ENCODE results near the gene FSTL4. TPM values are rescaled to one million over a fixed set of nuclear protein-coding genes. Genes with fewer than 3 reads are reported as not detected.

Gene FSTL4
- total RNA-seq, 2 donors from 2014 or later: 4.5 to 10.1 TPM

GRCh38 chr5:133485468-133485867, 126.9 kb downstream of the FSTL4 start:
- H3K4me3 ChIP-seq: no peak overlapping the region
- H3K27me3 ChIP-seq (replicated peaks; ENCODE audit: insufficient read depth): no peaks in the 10 kb centered on the region
- peaks cover 3% of the 10 kb centered on the region for H3K4me1 ChIP-seq (replicated peaks)
- H3K36me3 ChIP-seq: no peaks in the 10 kb centered on the region
- no peak overlapping the region for H3K27ac ChIP-seq
- intact Hi-C loops (cut with DNase I): no loop called here
- TF ChIP-seq CTCF (IDR thresholded peaks at IDR 0.05): no peak
- no peak for TF ChIP-seq POLR2AphosphoS5 (IDR thresholded peaks at IDR 0.05)
- H3K9me3 ChIP-seq: no peaks in the 10 kb centered on the region
- no peak for DNase-seq (ENCODE audit: low spot score)
- 34% methylated on average over 5 of the region's 5 CpGs for WGBS

- H3K27ac ChIP-seq: no peak overlapping the region
- H3K4me3 ChIP-seq: no peak overlapping the region
- H3K9me3 ChIP-seq: no peaks in the 10 kb centered on the region
- intact Hi-C loops (cut with DNase I): no loop called here
- peak; percentile 49 for DNase-seq (ENCODE audit: low spot score)
- H3K4me1 ChIP-seq (replicated peaks): peaks cover 3% of the 10 kb centered on the region
- H3K36me3 ChIP-seq: no peaks in the 10 kb centered on the region
- TF ChIP-seq CTCF (IDR thresholded peaks at IDR 0.05): no peak
- TF ChIP-seq POLR2AphosphoS5 (IDR thresholded peaks at IDR 0.05): peak; percentile 14
- H3K27me3 ChIP-seq (replicated peaks; ENCODE audit: insufficient read depth): no peaks in the 10 kb centered on the region
- 78% methylated on average over 5 of the region's 5 CpGs for WGBS
Measured at GRCh38 chr5:133483406-133484090, 128.8 kb downstream of the FSTL4 start.

GRCh38 chr5:133482028-133482427, 130.3 kb downstream of the FSTL4 start:
- 87% methylated on average over 3 of the region's 3 CpGs for WGBS
- Histone ChIP-seq H3K27ac (no peak overlapping the region), H3K36me3 (no peaks in the 10 kb centered on the region), H3K27me3 (replicated peaks; ENCODE audit: insufficient read depth) (no peaks in the 10 kb centered on the region), H3K4me1 (replicated peaks) (peaks cover 3% of the 10 kb centered on the region), H3K4me3 (no peak overlapping the region), H3K9me3 (no peaks in the 10 kb centered on the region)
- intact Hi-C loops (cut with DNase I): no loop called here
- no peak for TF ChIP-seq CTCF (IDR thresholded peaks at IDR 0.05)
- TF ChIP-seq POLR2A (IDR thresholded peaks at IDR 0.05): no peak
- TF ChIP-seq POLR2AphosphoS5 (IDR thresholded peaks at IDR 0.05): no peak
- DNase-seq (ENCODE audit: low spot score): no peak

- DNase-seq (ENCODE audit: low spot score): no peak
- Histone ChIP-seq H3K4me3 (no peak overlapping the region), H3K9me3 (no peaks in the 10 kb centered on the region), H3K36me3 (no peaks in the 10 kb centered on the region), H3K27me3 (replicated peaks; ENCODE audit: insufficient read depth) (no peaks in the 10 kb centered on the region), H3K27ac (no peak overlapping the region), H3K4me1 (replicated peaks) (peaks cover 3% of the 10 kb centered on the region)
- intact Hi-C loops (cut with DNase I): no loop called here
- TF ChIP-seq POLR2A (IDR thresholded peaks at IDR 0.05) (no peak), CTCF (IDR thresholded peaks at IDR 0.05) (no peak), POLR2AphosphoS5 (IDR thresholded peaks at IDR 0.05) (no peak)
- 77% methylated on average over 10 of the region's 10 CpGs for WGBS
Measured at GRCh38 chr5:133480866-133481265, 131.5 kb downstream of the FSTL4 start.

- TF ChIP-seq POLR2A (IDR thresholded peaks at IDR 0.05) (no peak), POLR2AphosphoS5 (IDR thresholded peaks at IDR 0.05) (no peak), CTCF (IDR thresholded peaks at IDR 0.05) (no peak)
- Histone ChIP-seq H3K36me3 (no peaks in the 10 kb centered on the region), H3K4me3 (no peak overlapping the region), H3K27me3 (replicated peaks; ENCODE audit: insufficient read depth) (no peaks in the 10 kb centered on the region), H3K9me3 (no peaks in the 10 kb centered on the region), H3K27ac (no peak overlapping the region), H3K4me1 (replicated peaks) (peaks cover 3% of the 10 kb centered on the region)
- DNase-seq (ENCODE audit: low spot score): no peak
- intact Hi-C loops (cut with DNase I): no loop called here
- WGBS: 90% methylated on average over 9 of the region's 9 CpGs
Measured at GRCh38 chr5:133480366-133480765, 132.0 kb downstream of the FSTL4 start.

Measured in prostate gland (tissue), 2 donors.